EL (cell line): ENCODE measurements around the gene MYO9A.
"Not testable (repeated sequence)": the region's sequence is repeated elsewhere in the genome, so short reads cannot be mapped to it uniquely, and the experiment has no call there.

Source experiments
- DNase-seq: peaks from one replicate; pipeline ENCODE4 v3.0.0-alpha.2; 2016

MYO9A gene

GRCh38 chr15:71939981-71940588, 177.9 kb downstream of the MYO9A start:
- no peak for DNase-seq

DNA sequence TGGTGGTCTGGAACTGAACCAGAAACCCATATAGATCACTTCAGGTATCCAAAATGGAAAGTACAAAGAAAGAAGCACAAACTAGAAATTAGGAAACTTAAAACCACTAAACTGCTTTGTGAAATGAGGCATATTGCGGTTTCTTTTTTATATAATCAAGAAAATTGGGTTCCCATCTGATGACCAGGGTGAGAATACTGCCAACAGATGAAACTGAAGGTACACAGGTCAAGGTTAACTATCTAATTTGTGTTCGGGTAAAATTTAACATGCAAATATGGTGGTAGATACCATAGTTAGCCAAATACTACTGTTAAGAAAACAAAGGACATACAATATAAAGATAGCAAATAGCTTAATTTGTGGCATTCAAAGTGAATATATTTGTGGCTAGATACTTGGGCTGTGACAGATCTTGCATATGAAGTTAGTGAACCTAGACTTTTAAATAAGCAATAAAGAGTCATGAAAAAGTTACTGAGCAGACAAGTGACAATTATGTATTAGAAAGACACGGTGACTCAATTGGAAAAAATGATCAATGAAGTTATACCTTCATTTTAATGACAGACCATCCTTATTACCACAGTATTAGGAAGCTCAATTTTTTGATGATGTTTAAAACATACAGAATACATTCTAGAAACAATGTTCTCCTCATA, 180.2 kb downstream of the MYO9A start:
- DNase-seq: no peak

GRCh38 chr15:71934446-71934845, 183.5 kb downstream of the MYO9A start:
- DNase-seq: peak; percentile 9

GRCh38 chr15:71932689-71933088, 185.3 kb downstream of the MYO9A start:
- DNase-seq: no peak

DNA sequence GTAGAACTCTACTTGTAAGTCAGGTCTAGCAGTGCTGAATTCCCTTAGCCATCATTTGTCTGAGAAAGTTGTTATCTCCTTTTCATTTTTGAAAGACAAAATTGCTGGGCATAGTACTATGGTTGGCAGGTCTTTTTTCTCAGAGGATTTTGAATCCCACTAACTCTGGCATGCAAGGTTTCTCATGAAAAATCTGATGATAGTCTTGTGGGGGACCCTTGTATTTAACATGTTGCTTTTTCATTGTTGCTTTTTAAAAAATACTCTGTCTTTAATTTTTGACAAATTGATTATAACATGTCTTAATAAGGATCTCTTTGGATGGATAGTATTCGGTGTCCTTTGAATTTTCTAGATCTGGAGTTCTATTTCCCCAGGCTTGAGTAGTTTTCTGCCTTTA, 186.7 kb downstream of the MYO9A start:
- no peak for DNase-seq

DNA sequence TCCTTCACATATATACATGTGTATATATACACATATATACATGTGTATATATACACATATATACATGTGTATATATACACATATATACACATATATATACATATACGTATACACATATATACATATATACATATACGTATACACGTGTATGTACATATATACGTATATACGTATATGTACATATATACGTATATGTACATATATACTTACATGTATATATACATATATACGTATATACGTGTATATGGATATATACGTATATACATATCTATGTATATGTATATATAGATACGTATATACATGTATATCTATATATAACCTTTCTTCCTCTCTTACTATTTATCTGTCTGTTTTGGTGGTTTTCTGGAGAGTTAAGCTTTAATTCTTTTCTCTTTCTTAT, 192.8 kb downstream of the MYO9A start:
- no peak for DNase-seq

DNA sequence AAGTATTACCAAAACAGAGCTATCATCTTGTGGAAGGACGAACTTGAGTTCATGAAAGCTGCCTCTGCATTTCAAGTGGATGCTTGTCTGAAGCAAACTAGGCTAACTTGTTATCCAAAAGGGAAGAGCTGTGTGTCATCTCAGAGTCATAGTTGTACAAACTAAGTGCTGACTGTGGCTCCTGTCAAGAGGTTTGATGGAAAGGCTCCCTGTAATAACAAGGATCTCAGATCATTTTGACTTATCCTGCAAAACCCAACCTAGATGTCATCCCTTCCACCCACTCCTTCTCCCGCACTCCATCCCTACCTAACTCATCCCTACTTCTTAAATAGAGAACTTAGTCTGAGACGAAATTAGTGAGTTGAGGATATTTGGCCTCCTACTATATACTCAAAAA, 196.8 kb downstream of the MYO9A start:
- DNase-seq: no peak

GRCh38 chr15:71920573-71920972, 197.4 kb downstream of the MYO9A start:
- no peak for DNase-seq

- DNase-seq: no peak
Measured at GRCh38 chr15:71916834-71917233, 201.1 kb downstream of the MYO9A start.

GRCh38 chr15:71914092-71914491, 203.9 kb downstream of the MYO9A start:
- DNase-seq: no peak

GRCh38 chr15:71899674-71900073, 218.3 kb downstream of the MYO9A start:
- no peak for DNase-seq

DNA sequence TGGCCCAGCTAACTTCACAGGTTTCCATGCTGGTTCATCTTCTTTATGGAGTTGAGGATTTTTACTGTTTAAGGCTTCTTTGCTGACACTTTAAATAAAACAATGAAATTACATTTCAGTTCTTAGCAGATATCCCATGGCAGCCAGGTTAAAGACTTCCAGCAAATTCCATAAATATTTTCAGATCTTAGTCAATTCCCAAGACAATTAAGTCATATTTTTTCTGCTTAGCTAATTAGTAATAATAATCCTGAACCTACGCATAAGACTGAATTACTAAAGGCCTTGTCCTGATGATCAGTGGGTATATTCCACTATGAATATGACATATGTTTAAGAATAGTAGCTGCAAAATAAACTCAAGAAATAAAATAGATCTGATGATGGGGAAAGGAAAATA, 224.3 kb downstream of the MYO9A start:
- DNase-seq: peak; percentile 16

DNA sequence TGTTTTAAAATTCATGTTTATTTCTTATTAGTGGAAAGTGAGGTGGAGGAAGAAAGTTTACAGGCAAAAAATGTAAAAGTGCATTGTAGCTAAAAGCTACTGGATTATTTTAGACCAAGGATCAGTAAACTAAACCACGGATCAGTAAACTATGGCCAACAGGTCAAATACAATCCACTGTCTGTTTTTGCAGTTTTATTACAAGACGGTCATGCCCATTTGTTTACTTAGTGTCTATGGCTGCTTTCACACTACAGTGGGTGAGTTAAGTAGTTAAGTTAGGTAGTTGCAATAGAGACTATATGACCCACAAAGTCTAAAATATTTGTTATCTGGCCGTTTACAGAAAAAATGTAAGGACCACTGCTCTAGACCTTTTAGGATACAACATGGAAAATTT, 225.6 kb downstream of the MYO9A start:
- DNase-seq: no peak

GRCh38 chr15:71891026-71891425, 226.9 kb downstream of the MYO9A start:
- no peak for DNase-seq

- DNase-seq: no peak
Measured at GRCh38 chr15:71889947-71890346, 228.0 kb downstream of the MYO9A start.

DNA sequence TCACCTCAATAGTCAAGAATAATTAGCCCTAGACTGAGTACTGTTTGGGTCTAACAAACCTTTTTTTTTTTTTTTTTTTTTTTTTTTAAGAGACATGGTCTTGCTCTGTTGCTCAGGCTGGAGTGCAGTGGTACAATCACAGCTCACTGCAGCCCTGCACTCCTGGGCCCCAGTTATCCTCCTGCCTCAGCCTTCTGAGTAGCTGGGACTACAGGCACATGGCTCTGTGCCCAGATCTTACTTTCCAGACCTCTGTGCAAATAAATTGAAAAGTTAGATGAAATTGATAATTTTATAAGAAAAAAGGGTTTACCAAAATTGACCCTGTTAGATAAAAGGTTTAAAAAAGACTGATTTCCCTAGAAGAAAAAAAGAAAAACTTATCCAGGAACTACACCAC, 228.6 kb downstream of the MYO9A start:
- DNase-seq: no peak

- DNase-seq: no peak
Measured at GRCh38 chr15:71888797-71889196, 229.2 kb downstream of the MYO9A start.

- no peak for DNase-seq
Measured at GRCh38 chr15:71885390-71885789, 232.6 kb downstream of the MYO9A start.

GRCh38 chr15:71883447-71883846, 234.5 kb downstream of the MYO9A start:
- DNase-seq: no peak

DNA sequence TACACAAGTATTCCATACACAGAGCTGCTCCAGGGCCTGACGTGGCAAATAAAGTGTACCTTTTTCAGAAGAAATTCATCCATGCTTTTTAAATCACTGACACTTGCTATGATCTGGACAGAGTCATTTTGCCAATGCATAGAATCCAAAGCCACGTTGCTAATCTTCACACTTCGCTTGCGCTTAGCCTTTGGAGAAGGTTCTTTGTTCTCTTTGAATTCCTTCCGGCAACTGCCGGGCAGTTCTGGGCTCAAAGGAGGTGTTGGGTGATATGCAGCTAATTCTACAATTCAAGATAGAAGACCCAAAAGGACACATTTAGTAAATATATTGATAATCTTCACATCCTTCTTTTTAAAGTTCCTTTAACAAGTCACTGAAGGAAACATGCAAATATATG, 237.7 kb downstream of the MYO9A start:
- no peak for DNase-seq

DNA sequence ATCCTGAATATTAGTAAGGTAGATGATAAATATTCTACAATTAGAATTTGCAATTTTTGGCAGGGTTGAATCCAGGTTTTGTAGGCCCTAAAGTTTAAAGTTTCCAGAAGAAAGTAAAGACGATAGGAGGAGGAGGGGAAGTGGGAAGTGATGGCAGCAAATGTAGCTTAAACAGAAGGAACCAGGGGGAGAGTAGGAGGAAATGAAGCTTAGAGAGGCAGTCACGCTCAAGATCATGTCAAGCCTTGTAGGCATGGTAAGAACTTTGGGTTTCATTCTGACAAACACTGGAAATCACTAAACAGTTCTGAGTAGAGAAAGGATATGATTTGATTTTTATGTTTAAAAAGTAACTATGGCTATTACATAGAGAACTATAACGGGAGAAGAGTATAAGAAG, 243.7 kb downstream of the MYO9A start:
- DNase-seq: no peak

GRCh38 chr15:71858232-71858631, 259.7 kb downstream of the MYO9A start:
- DNase-seq: not testable (repeated sequence)

GRCh38 chr15:71853543-71853942, 264.4 kb downstream of the MYO9A start:
- no peak for DNase-seq

DNA sequence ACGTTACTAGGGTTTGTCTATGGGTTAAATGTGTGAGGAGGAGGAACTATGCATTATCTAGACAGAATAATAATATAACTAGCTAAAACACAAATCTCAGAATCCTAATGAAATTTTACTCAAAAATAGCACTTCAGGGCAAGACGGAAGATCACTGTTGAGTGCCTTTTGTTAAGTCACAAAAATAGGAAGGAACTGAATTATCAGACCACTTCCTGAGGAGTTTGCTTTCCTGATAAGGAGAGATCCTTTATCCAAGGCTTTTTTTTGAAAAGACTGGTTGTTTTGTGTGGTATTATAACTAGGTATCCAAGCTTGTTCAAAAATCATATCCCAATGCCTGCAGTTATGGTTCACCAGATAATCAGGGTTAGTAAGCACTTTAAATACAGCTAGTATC, 273.0 kb downstream of the MYO9A start:
- no peak for DNase-seq

- no peak for DNase-seq
Measured at GRCh38 chr15:71841563-71841962, 276.4 kb downstream of the MYO9A start.
